Prostate gland (tissue), 2 donors: ENCODE measurements around the gene ANGPTL2. TPM values are rescaled to one million over a fixed set of nuclear protein-coding genes. Genes with fewer than 3 reads are reported as not detected.
"Not testable (repeated sequence)": the region's sequence is repeated elsewhere in the genome, so short reads cannot be mapped to it uniquely, and the experiment has no call there.

Experiments
- DNase-seq: peaks from one replicate; pipeline ENCODE4 v3.0.0-alpha.2; 2019; ENCODE audit warnings: low spot score
- H3K27ac ChIP-seq, 2 donors: fragments of 200-600 bp; sonication (generic); 2 replicates each; pipeline ENCODE4 v1.5.1; 2017 to 2019
- H3K27me3 ChIP-seq: fragments of 200-600 bp; sonication (generic); replicated peaks from 2 replicates; pipeline ENCODE4 v1.5.1; 2019; ENCODE audit not compliant: insufficient read depth
- H3K36me3 ChIP-seq, 2 donors: fragments of 200-600 bp; sonication (generic); 1 replicate in 1 of 2; 2 replicates in 1 of 2; pipeline versions ENCODE4 v1.5.1 to v1.8.1; 2017 to 2019
- H3K4me1 ChIP-seq: fragments of 200-600 bp; sonication (generic); replicated peaks from 2 replicates; pipeline ENCODE4 v1.5.1; 2019
- H3K4me3 ChIP-seq, 2 donors: fragments of 200-600 bp; sonication (generic); 2 replicates each; pipeline ENCODE4 v1.5.1; 2017 to 2019
- H3K9me3 ChIP-seq: fragments of 200-600 bp; sonication (generic); 2 replicates; pipeline ENCODE4 v1.5.1; 2017
- CTCF ChIP-seq, 4 experiments: fragments of 200-600 bp in 2 of 4; fragments of 450-650 bp in 2 of 4; sonication (generic) in 2 of 4; IDR thresholded peaks; 1 replicate in 3 of 4; 2 replicates in 1 of 4; pipeline ENCODE4 v1.5.1; 2016 to 2019; ENCODE audit warnings: antibody characterized with exemption in 4 of 4, mild to moderate bottlenecking in 2 of 4, moderate library complexity in 2 of 4
- POLR2A ChIP-seq: fragments of 450-650 bp; IDR thresholded peaks from one replicate; pipeline ENCODE4 v1.6.1; 2016; ENCODE audit warnings: antibody characterized with exemption, mild to moderate bottlenecking
- POLR2AphosphoS5 ChIP-seq: sonication (generic); formaldehyde crosslinking; IDR thresholded peaks from one replicate; pipeline ENCODE4 v1.6.1; 2017; ENCODE audit warnings: antibody characterized with exemption
- WGBS: methylation state at CpG from one replicate; pipeline ENCODE4 v1.1.5; 2018; 5-methylcytosine and 5-hydroxymethylcytosine counted together
- intact Hi-C: fragments of 100-400 bp; cut with DNase I; formaldehyde crosslinking; loops from one replicate; pipeline ENCODE4 v1.14.2; 2022
- total RNA-seq, 2 donors: library from RNA; depleted of rRNA; stranded (reverse); fragments of >200 nt; gene quantifications; one replicate each; pipeline ENCODE4 v1.1.0, GENCODE V29; 2016

ANGPTL2 gene
- 10 to 100 TPM; 17.3 to 43.2 TPM for total RNA-seq

GRCh38 chr9:127122176-127123063 is at the start of gene ANGPTL2:
TSS of gene ANGPTL2 (minus strand) at chr9:127122635. CDS start at chr9:127108731, 13,904 bp downstream.
- H3K27ac ChIP-seq = peak within 1 kb of the TSS; percentile 72 to 82
- H3K4me3 ChIP-seq = peak within 1 kb of the TSS; percentile 39 to 41
- H3K9me3 ChIP-seq = no peaks in the 10 kb centered on the region
- TF ChIP-seq POLR2AphosphoS5 (peak; percentile 86), POLR2A (peak; percentile 50), CTCF (IDR thresholded peaks at IDR 0.05) (peak in 1 of 4 experiments; percentile 11)
- intact Hi-C loops = loop anchor here (1.0 kb wide), 1 partner anchor 65 kb away; no protein-coding TSS in a partner anchor
- H3K36me3 ChIP-seq = no peaks in the 10 kb centered on the region
- H3K27me3 ChIP-seq = no peaks in the 10 kb centered on the region
- 13% methylated on average over 26 of the region's 43 CpGs for WGBS
- peak; percentile 88 for DNase-seq
- peaks cover 10% of the 10 kb centered on the region for H3K4me1 ChIP-seq

- H3K27me3 ChIP-seq, H3K9me3 ChIP-seq, H3K27ac ChIP-seq, H3K4me3 ChIP-seq, H3K4me1 ChIP-seq, H3K36me3 ChIP-seq, intact Hi-C loops, DNase-seq: not testable (repeated sequence)
- 97% methylated on average over 9 of the region's 9 CpGs for WGBS
Observed at GRCh38 chr9:127171348-127171747, 48.9 kb upstream of the ANGPTL2 start.

- Histone ChIP-seq H3K9me3 (no peaks in the 10 kb centered on the region), H3K4me3 (no peak overlapping the region), H3K27me3 (no peaks in the 10 kb centered on the region), H3K36me3 (no peaks in the 10 kb centered on the region), H3K4me1 (no peaks in the 10 kb centered on the region), H3K27ac (no peak overlapping the region)
- intact Hi-C loops = no loop called here
- no peak for TF ChIP-seq CTCF (IDR thresholded peaks at IDR 0.05)
- WGBS = 92% methylated on average over 2 of the region's 2 CpGs
- DNase-seq = no peak
Observed at GRCh38 chr9:127170652-127171051, 48.2 kb upstream of the ANGPTL2 start.

GRCh38 chr9:127170103-127170502 is 47.7 kb upstream of the ANGPTL2 start:
- Histone ChIP-seq H3K27ac (no peak overlapping the region), H3K36me3 (no peaks in the 10 kb centered on the region), H3K9me3 (no peaks in the 10 kb centered on the region), H3K27me3 (no peaks in the 10 kb centered on the region), H3K4me1 (no peaks in the 10 kb centered on the region), H3K4me3 (no peak overlapping the region)
- TF ChIP-seq POLR2A (no peak), POLR2AphosphoS5 (no peak), CTCF (IDR thresholded peaks at IDR 0.05) (no peak)
- no peak for DNase-seq
- intact Hi-C loops = no loop called here
- 62% methylated on average over 4 of the region's 4 CpGs for WGBS

GRCh38 chr9:127169575-127169883 is 47.1 kb upstream of the ANGPTL2 start:
- Histone ChIP-seq H3K9me3 (no peaks in the 10 kb centered on the region), H3K27ac (peak overlapping the region in 1 of 2 donors; percentile 11), H3K27me3 (no peaks in the 10 kb centered on the region), H3K4me1 (no peaks in the 10 kb centered on the region), H3K36me3 (no peaks in the 10 kb centered on the region), H3K4me3 (no peak overlapping the region)
- DNase-seq = no peak
- intact Hi-C loops = no loop called here
- 28% methylated on average over 5 of the region's 5 CpGs for WGBS
- TF ChIP-seq CTCF (IDR thresholded peaks at IDR 0.05) (no peak), POLR2AphosphoS5 (no peak), POLR2A (no peak)
